ENCODE data around the gene CHURC1. TPM values are rescaled to one million over a fixed set of nuclear protein-coding genes. Genes with fewer than 3 reads are reported as not detected.

CHURC1 gene
- 100 to 1,000 TPM in 1 of 4 donors, 10 to 100 TPM in 3; 35.1 to 121 (median 62.4) TPM for total RNA-seq

GRCh38 chr14:64914237-64915028 is at the start of gene CHURC1:
TSS of gene CHURC1 (plus strand) at chr14:64914455. CDS start at chr14:64914496, 41 bp downstream.
- Histone ChIP-seq H3K4me1 (no peaks in the 10 kb centered on the region), H3K9me3 (no peaks in the 10 kb centered on the region), H3K4me3 (peak within 1 kb of the TSS; percentile 90 to 93), H3K27ac (peak within 1 kb of the TSS; percentile 86 to 93), H3K36me3 (no peaks in the 10 kb centered on the region), H3K27me3 (no peaks in the 10 kb centered on the region)
- intact Hi-C loops (cut with DNase I; ENCODE audit: low total_unique reads), result no loop called here
- peak; percentile 98 for DNase-seq
- TF ChIP-seq CTCF (IDR thresholded peaks at IDR 0.05) (no peak), POLR2A (IDR thresholded peaks at IDR 0.05) (peak; percentile 64 to 85)

- Histone ChIP-seq H3K4me1 (no peaks in the 10 kb centered on the region), H3K36me3 (no peaks in the 10 kb centered on the region), H3K27ac (no peak overlapping the region), H3K27me3 (no peaks in the 10 kb centered on the region), H3K4me3 (no peak overlapping the region), H3K9me3 (no peaks in the 10 kb centered on the region)
- DNase-seq, result no peak
- intact Hi-C loops (cut with DNase I; ENCODE audit: low total_unique reads), result no loop called here
- TF ChIP-seq CTCF (IDR thresholded peaks at IDR 0.05) (no peak), POLR2A (IDR thresholded peaks at IDR 0.05) (no peak)
Measured at GRCh38 chr14:64865109-64865508, 49.1 kb upstream of the CHURC1 start.

GRCh38 chr14:64865992-64866391 is 48.3 kb upstream of the CHURC1 start:
- no peaks in the 10 kb centered on the region for H3K4me1 ChIP-seq
- intact Hi-C loops (cut with DNase I; ENCODE audit: low total_unique reads), result no loop called here
- no peaks in the 10 kb centered on the region for H3K27me3 ChIP-seq

GRCh38 chr14:64867182-64867581 is 47.1 kb upstream of the CHURC1 start:
- intact Hi-C loops (cut with DNase I; ENCODE audit: low total_unique reads), result no loop called here
- no peaks in the 10 kb centered on the region for H3K4me1 ChIP-seq
- H3K36me3 ChIP-seq, result no peaks in the 10 kb centered on the region
- no peak overlapping the region for H3K27ac ChIP-seq
- H3K27me3 ChIP-seq, result no peaks in the 10 kb centered on the region
- TF ChIP-seq POLR2A (IDR thresholded peaks at IDR 0.05), result no peak
- no peak for TF ChIP-seq CTCF (IDR thresholded peaks at IDR 0.05)
- H3K4me3 ChIP-seq, result no peak overlapping the region
- no peak for DNase-seq
- no peaks in the 10 kb centered on the region for H3K9me3 ChIP-seq

More at GRCh38 chr14:64865992-64866391, 48.3 kb upstream of the CHURC1 start:
- Histone ChIP-seq H3K36me3 (no peaks in the 10 kb centered on the region), H3K27ac (no peak overlapping the region), H3K4me3 (no peak overlapping the region), H3K9me3 (no peaks in the 10 kb centered on the region)
- TF ChIP-seq CTCF (IDR thresholded peaks at IDR 0.05) (no peak), POLR2A (IDR thresholded peaks at IDR 0.05) (no peak)
- DNase-seq, result no peak

- H3K27me3 ChIP-seq, result no peaks in the 10 kb centered on the region
- H3K27ac ChIP-seq, result no peak overlapping the region
- no peak overlapping the region for H3K4me3 ChIP-seq
- DNase-seq, result no peak
- no peaks in the 10 kb centered on the region for H3K36me3 ChIP-seq
- H3K9me3 ChIP-seq, result no peaks in the 10 kb centered on the region
- intact Hi-C loops (cut with DNase I; ENCODE audit: low total_unique reads), result no loop called here
- no peaks in the 10 kb centered on the region for H3K4me1 ChIP-seq
- no peak for TF ChIP-seq POLR2A (IDR thresholded peaks at IDR 0.05)
- TF ChIP-seq CTCF (IDR thresholded peaks at IDR 0.05), result no peak
Measured at GRCh38 chr14:64868379-64868778, 45.9 kb upstream of the CHURC1 start.

Measured in uterus (tissue), 4 donors.